K562 (cell line): ENCODE results near the gene BMP6. TPM values are rescaled to one million over a fixed set of nuclear protein-coding genes. Genes with fewer than 3 reads are reported as not detected.

Experiments
- ATAC-seq: fragments of 200-7000 bp; cut with Tn5 transposase; 3 replicates; pipeline ENCODE4 v1.9.1; 2020; ENCODE audit warnings: moderate library complexity
- BruUV-seq: library from RNA; stranded (reverse); fragments of 400-500 nt; replicated peaks from 2 replicates; lab custom pipeline; 2021; lab: Mats Ljungman, UMichigan
- CTCF ChIA-PET: fragments of 300-600 bp; formaldehyde crosslinking; extraction: SDS; loops from one replicate; lab custom pipeline; 2021; ENCODE audit warnings: low intra/inter-chr PET ratio; lab: Yijun Ruan, JAX
- POLR2A ChIA-PET: fragments of 300-600, 350-650 bp; sonication (Branson Sonifier 250); formaldehyde crosslinking; extraction: SDS; loops from one replicate; lab custom pipeline; 2021; ENCODE audit warnings: antibody characterized with exemption, inconsistent platforms; lab: Yijun Ruan, JAX
- DNase-seq, 4 experiments: peaks; one replicate each; pipeline versions ENCODE4 v3.0.0 to v3.0.0-alpha.2; 2011 to 2018; ENCODE audit warnings: low spot score in 3 of 4, mixed read lengths in 3 of 4; ENCODE audit errors: extremely low read depth in 1 of 4
- FAIRE-seq: peaks from 2 replicates; lab custom pipeline; 2011; peaks lifted over from hg19 to GRCh38; lab: Jason Lieb, UNC
- H2AFZ ChIP-seq: 2 replicates; pipeline ENCODE4 v1.6.0; 2011; ENCODE audit warnings: low read depth, low read length, control low read depth, inconsistent platforms
- H3K27ac ChIP-seq: fragments of 200-600 bp; 3 replicates; pipeline ENCODE4 v1.8.0; 2011; ENCODE audit warnings: low read depth, mild to moderate bottlenecking, control low read depth, inconsistent platforms, low read length, moderate library complexity, mixed read lengths; ENCODE audit errors: extremely low read depth
- H3K27me3 ChIP-seq, 2 experiments: fragments of 300-600 bp in 1 of 2; 2 replicates in 1 of 2; 3 replicates in 1 of 2; pipeline versions ENCODE4 v1.6.0 to v1.8.0; 2011; ENCODE audit warnings: inconsistent platforms in 2 of 2, low read length in 2 of 2, mild to moderate bottlenecking in 1 of 2, mixed read lengths in 1 of 2, moderate library complexity in 1 of 2; ENCODE audit not compliant: control insufficient read depth in 2 of 2, insufficient read depth in 2 of 2
- H3K36me3 ChIP-seq: fragments of 300-600 bp; 3 replicates; pipeline ENCODE4 v1.8.0; 2011; ENCODE audit warnings: mild to moderate bottlenecking, low read length, inconsistent platforms; ENCODE audit not compliant: control insufficient read depth, insufficient read depth
- H3K4me1 ChIP-seq, 2 experiments: fragments of 200-600 bp in 1 of 2; replicated peaks in 1 of 2; 2 replicates in 1 of 2; 3 replicates in 1 of 2; pipeline versions ENCODE4 v1.5.1 to v1.8.0; 2011; ENCODE audit warnings: inconsistent platforms in 2 of 2, low read length in 2 of 2, mild to moderate bottlenecking in 1 of 2, mixed read lengths in 1 of 2, moderate library complexity in 1 of 2; ENCODE audit not compliant: control insufficient read depth in 2 of 2, insufficient read depth in 2 of 2
- H3K4me2 ChIP-seq: 2 replicates; pipeline ENCODE4 v1.6.1; 2011; ENCODE audit warnings: low read length, control low read depth, inconsistent platforms, mixed read lengths; ENCODE audit not compliant: insufficient read depth
- H3K4me3 ChIP-seq: fragments of 200-600 bp; sonication (generic), shearing (Covaris generic); 2 replicates; pipeline ENCODE4 v1.5.1; 2016; ENCODE audit warnings: control low read depth, inconsistent platforms
- H3K79me2 ChIP-seq: fragments of 200-600 bp; 3 replicates; pipeline ENCODE4 v1.8.0; 2011; ENCODE audit warnings: low read length, inconsistent platforms; ENCODE audit not compliant: control insufficient read depth, insufficient read depth
- H3K9ac ChIP-seq, 2 experiments: 2 replicates each; pipeline versions ENCODE4 v1.6.0 to v1.6.1; 2011; ENCODE audit warnings: low read depth in 2 of 2, low read length in 2 of 2, control low read depth in 1 of 2, inconsistent platforms in 1 of 2, mild to moderate bottlenecking in 1 of 2, mixed read lengths in 1 of 2; ENCODE audit not compliant: insufficient read depth in 1 of 2
- H3K9me1 ChIP-seq: one replicate; pipeline ENCODE4 v1.6.0; 2011; ENCODE audit warnings: inconsistent platforms, mild to moderate bottlenecking, low read length, moderate library complexity; ENCODE audit not compliant: control insufficient read depth, insufficient read depth
- H3K9me3 ChIP-seq: replicated peaks from 2 replicates; pipeline ENCODE4 v1.5.1; 2011; ENCODE audit warnings: low read depth, low read length, inconsistent platforms; ENCODE audit not compliant: control insufficient read depth, insufficient read depth
- H4K20me1 ChIP-seq: replicated peaks from 2 replicates; pipeline ENCODE4 v1.6.1; 2011; ENCODE audit warnings: low read length, inconsistent platforms, mixed read lengths; ENCODE audit not compliant: control insufficient read depth, insufficient read depth
- BCOR ChIP-seq: fragments of 450-650 bp; IDR thresholded peaks from 2 replicates; pipeline ENCODE4 v1.6.1; 2016
- PML ChIP-seq: IDR thresholded peaks from 2 replicates; pipeline ENCODE4 v1.6.1; 2012; ENCODE audit warnings: low read length, inconsistent platforms
- RBM25 ChIP-seq: fragments of 200-400 bp; formaldehyde crosslinking; IDR thresholded peaks from 2 replicates; pipeline ENCODE4 v1.6.1; 2018; ENCODE audit warnings: low read length, low read depth, moderate library complexity; ENCODE audit not compliant: severe bottlenecking
- ZBTB17 ChIP-seq: fragments of 450-650 bp; formaldehyde crosslinking; IDR thresholded peaks from 2 replicates; pipeline ENCODE4 v1.4.0; 2020; ENCODE audit warnings: mild to moderate bottlenecking
- WGBS: fragments of 100-300 bp; shearing (Covaris generic); methylation state at CpG from one replicate; pipeline ENCODE4 v1.1.6; 2016; ENCODE audit warnings: low coverage, mixed read lengths; ENCODE audit not compliant: insufficient coverage; ENCODE audit errors: missing lambda C conversion rate; 5-methylcytosine and 5-hydroxymethylcytosine counted together
- in situ Hi-C: fragments of 300-500 bp; cut with MboI; formaldehyde crosslinking; loops from 4 replicates; pipeline ENCODE4 v1.15.0; 2018; ENCODE audit warnings: inconsistent platforms, mixed read lengths
- intact Hi-C: fragments of 100-400 bp; cut with micrococcal nuclease; formaldehyde crosslinking; loops from 2 replicates; pipeline ENCODE4 v1.14.2; 2022
- polyA plus RNA-seq, 8 experiments: library from polyadenylated mRNA; depleted of rRNA in 4 of 8; stranded (reverse) in 5 of 8; unstranded in 3 of 8; fragments of >200 nt; fragmentation: Nextera tagmentation in 2 of 8; fragmentation: Illumina TruSeq in 1 of 8; extraction: Ambion mirVana in 2 of 8; extraction: Trizol in 1 of 8; gene quantifications; 2 replicates each; pipeline versions ENCODE4 v1.2.1 to v1.2.3, GENCODE V29; 2011 to 2014; ENCODE audit warnings: inconsistent platforms in 1 of 8, missing spikeins in 1 of 8
- total RNA-seq, 7 experiments: library from RNA; depleted of rRNA in 6 of 7; stranded (reverse); fragments of >200 nt in 6 of 7; fragmentation: Illumina TruSeq in 2 of 7; extraction: Trizol in 2 of 7; gene quantifications; 2 replicates each; pipeline versions ENCODE4 v1.2.1 to v1.2.3, GENCODE V29; 2011 to 2021; ENCODE audit warnings: low replicate concordance in 1 of 7

The BMP6 gene
- total and polyA plus RNA-seq, 9 of the 15 experiments (the other 6 are each of a cell fraction or from before 2014, with no cell fraction given), result 0.01 to 0.13 (median 0.06) TPM; not detected in 3

- Histone ChIP-seq H3K9ac (no peak overlapping the region), H3K9me3 (no peaks in the 10 kb centered on the region), H3K4me2 (no peak overlapping the region), H4K20me1 (peaks cover 3% of the 10 kb centered on the region; the same call in 1 of the 2 replicates), H3K9me1 (no peaks in the 10 kb centered on the region), H3K27me3 (peaks cover 47 to 80% of the 10 kb centered on the region in 2 experiments), H3K4me3 (no peak overlapping the region), H3K79me2 (no peaks in the 10 kb centered on the region), H2AFZ (no peak overlapping the region), H3K36me3 (no peaks in the 10 kb centered on the region), H3K27ac (no peak overlapping the region), H3K4me1 (no peaks in the 10 kb centered on the region)
- FAIRE-seq (no peak), ATAC-seq (no peak), DNase-seq (no peak)
- intact Hi-C loops (no loop called here), in situ Hi-C loops (no loop called here)
- TF ChIP-seq BCOR, result peak; percentile 34; the same call in 1 of the 2 replicates
- no peak for TF ChIP-seq ZBTB17
- TF ChIP-seq RBM25, result peak; percentile 74
- CTCF ChIA-PET, result no interaction called here
- POLR2A ChIA-PET, result no interaction called here
- no TSS peak for BruUV-seq
- WGBS, result 0% methylated on average over 3 of the region's 3 CpGs
Measured at GRCh38 chr6:7823552-7823951, 97.7 kb downstream of the BMP6 start.

GRCh38 chr6:7825986-7826385 lies 100.1 kb downstream of the BMP6 start:
- CTCF ChIA-PET, result no interaction called here
- Histone ChIP-seq H3K79me2 (no peaks in the 10 kb centered on the region), H3K9ac (no peak overlapping the region), H3K9me1 (no peaks in the 10 kb centered on the region), H3K4me3 (no peak overlapping the region), H3K27me3 (peaks cover 47 to 79% of the 10 kb centered on the region in 2 experiments), H3K27ac (no peak overlapping the region), H2AFZ (no peak overlapping the region), H4K20me1 (peaks cover 3% of the 10 kb centered on the region; the same call in 1 of the 2 replicates), H3K9me3 (no peaks in the 10 kb centered on the region), H3K36me3 (no peaks in the 10 kb centered on the region), H3K4me2 (no peak overlapping the region), H3K4me1 (no peaks in the 10 kb centered on the region)
- no peak for ATAC-seq
- intact Hi-C loops (no loop called here), in situ Hi-C loops (no loop called here)
- TF ChIP-seq PML, result no peak
- no TSS peak for BruUV-seq
- WGBS, result 6% methylated on average over 5 of the region's 5 CpGs
- no peak for DNase-seq
- FAIRE-seq, result no peak
- POLR2A ChIA-PET, result no interaction called here
